Fibroblast of lung (primary cell): ENCODE data around the gene UBQLN1.

Source experiments
- EZH2 ChIP-seq: IDR thresholded peaks from 2 replicates; pipeline ENCODE4 v1.5.1; 2012; ENCODE audit warnings: low read length, control low read depth, mild to moderate bottlenecking; ENCODE audit errors: missing control alignments
- TF ChIP-seq, protein P1 (sequence below), 2 donors: IDR thresholded peaks in 1 of 2; conservative IDR thresholded peaks in 1 of 2; 1 replicate in 1 of 2; 2 replicates in 1 of 2; pipeline ENCODE4 v1.5.1; 2011 to 2012; ENCODE audit warnings: low read length in 2 of 2, control low read depth in 1 of 2, inconsistent platforms in 1 of 2, low read depth in 1 of 2, mild to moderate bottlenecking in 1 of 2

DNA sequence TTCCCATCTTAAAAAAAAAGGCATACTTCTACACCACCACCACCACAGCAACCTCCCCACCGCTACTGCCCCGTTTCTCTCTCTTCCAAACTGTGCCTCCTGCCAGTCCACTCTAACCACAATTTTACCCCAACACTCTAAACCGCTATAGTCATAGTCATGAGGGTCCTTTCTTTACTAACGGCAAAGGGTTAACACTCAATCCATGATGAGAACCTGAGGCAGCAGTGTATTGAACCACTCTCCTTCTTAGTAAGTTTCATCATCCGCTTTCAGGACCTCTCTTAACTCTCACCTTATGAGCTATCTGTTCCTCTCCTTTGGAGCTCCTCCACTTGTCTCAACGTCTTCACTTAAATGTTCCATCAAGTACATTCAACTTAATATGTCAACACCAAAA is 50.8 kb downstream of the UBQLN1 start:
- no peak for TF ChIP-seq EZH2
- TF ChIP-seq, protein P1, sequence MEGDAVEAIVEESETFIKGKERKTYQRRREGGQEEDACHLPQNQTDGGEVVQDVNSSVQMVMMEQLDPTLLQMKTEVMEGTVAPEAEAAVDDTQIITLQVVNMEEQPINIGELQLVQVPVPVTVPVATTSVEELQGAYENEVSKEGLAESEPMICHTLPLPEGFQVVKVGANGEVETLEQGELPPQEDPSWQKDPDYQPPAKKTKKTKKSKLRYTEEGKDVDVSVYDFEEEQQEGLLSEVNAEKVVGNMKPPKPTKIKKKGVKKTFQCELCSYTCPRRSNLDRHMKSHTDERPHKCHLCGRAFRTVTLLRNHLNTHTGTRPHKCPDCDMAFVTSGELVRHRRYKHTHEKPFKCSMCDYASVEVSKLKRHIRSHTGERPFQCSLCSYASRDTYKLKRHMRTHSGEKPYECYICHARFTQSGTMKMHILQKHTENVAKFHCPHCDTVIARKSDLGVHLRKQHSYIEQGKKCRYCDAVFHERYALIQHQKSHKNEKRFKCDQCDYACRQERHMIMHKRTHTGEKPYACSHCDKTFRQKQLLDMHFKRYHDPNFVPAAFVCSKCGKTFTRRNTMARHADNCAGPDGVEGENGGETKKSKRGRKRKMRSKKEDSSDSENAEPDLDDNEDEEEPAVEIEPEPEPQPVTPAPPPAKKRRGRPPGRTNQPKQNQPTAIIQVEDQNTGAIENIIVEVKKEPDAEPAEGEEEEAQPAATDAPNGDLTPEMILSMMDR (conservative IDR thresholded peaks at IDR 0.05 in 1 of 2, IDR thresholded peaks at IDR 0.05 in 1 of 2; ENCODE audit: low read depth in 1 of 2, low read length in 2 of 2), result no peak
